A673 (cell line): ENCODE data around the gene ABCC5. TPM values are rescaled to one million over a fixed set of nuclear protein-coding genes. Genes with fewer than 3 reads are reported as not detected.

ENCODE experiments used
- BruUV-seq: library from RNA; stranded (reverse); fragments of 400-500 nt; replicated peaks from 2 replicates; lab custom pipeline; 2021; lab: Mats Ljungman, UMichigan
- CTCF ChIA-PET: fragments of 300-600 bp; sonication (Branson Sonifier 250); formaldehyde crosslinking; loops from one replicate; lab custom pipeline; 2022; ENCODE audit warnings: antibody characterized with exemption; lab: Charles Lee
- POLR2A ChIA-PET: fragments of 300-600 bp; sonication (Branson Sonifier 250); formaldehyde crosslinking; loops from one replicate; lab custom pipeline; 2022; ENCODE audit warnings: antibody characterized with exemption; ENCODE audit not compliant: low non-redundant PET; lab: Charles Lee
- DNase-seq: peaks from one replicate; pipeline ENCODE4 v3.0.0-alpha.2; 2015; ENCODE audit warnings: low spot score
- H3K27ac ChIP-seq: fragments of 200-600 bp; sonication (generic); 2 replicates; pipeline ENCODE4 v1.5.1; 2016; ENCODE audit warnings: mixed run types, low read depth, mild to moderate bottlenecking, mixed read lengths, antibody characterized with exemption, low read length; ENCODE audit not compliant: poor library complexity, severe bottlenecking
- H3K27me3 ChIP-seq: fragments of 200-600 bp; sonication (generic); replicated peaks from 2 replicates; pipeline ENCODE4 v1.6.1; 2017; ENCODE audit warnings: mixed run types, low read depth, mild to moderate bottlenecking, mixed read lengths, antibody characterized with exemption, low read length; ENCODE audit not compliant: insufficient read depth, poor library complexity
- H3K36me3 ChIP-seq: fragments of 200-600 bp; sonication (generic); 2 replicates; pipeline ENCODE4 v1.6.1; 2016; ENCODE audit warnings: mixed run types, mild to moderate bottlenecking, mixed read lengths, antibody characterized with exemption, low read length; ENCODE audit not compliant: insufficient read depth, poor library complexity, severe bottlenecking
- H3K4me1 ChIP-seq: fragments of 200-600 bp; sonication (generic); 2 replicates; pipeline ENCODE4 v1.6.1; 2017; ENCODE audit warnings: mixed run types, mild to moderate bottlenecking, mixed read lengths, antibody characterized with exemption, low read length; ENCODE audit not compliant: insufficient read depth, poor library complexity, severe bottlenecking
- H3K4me3 ChIP-seq: fragments of 200-600 bp; sonication (generic); 2 replicates; pipeline ENCODE4 v1.5.1; 2016; ENCODE audit warnings: low read depth, mixed run types, mild to moderate bottlenecking, mixed read lengths, low read length; ENCODE audit not compliant: poor library complexity, severe bottlenecking
- H3K9me3 ChIP-seq: fragments of 200-600 bp; sonication (generic); 2 replicates; pipeline ENCODE4 v1.6.1; 2016; ENCODE audit warnings: mixed run types, low read depth, mild to moderate bottlenecking, mixed read lengths, antibody characterized with exemption, low read length; ENCODE audit not compliant: poor library complexity, severe bottlenecking
- EZH2 ChIP-seq: fragments of 200-600 bp; sonication (generic); IDR thresholded peaks from 2 replicates; pipeline ENCODE4 v1.6.1; 2017; ENCODE audit warnings: borderline replicate concordance, low read depth, mild to moderate bottlenecking, mixed read lengths, antibody characterized with exemption, low read length; ENCODE audit not compliant: poor library complexity, severe bottlenecking
- intact Hi-C: fragments of 100-400 bp; cut with micrococcal nuclease; formaldehyde crosslinking; loops from one replicate; pipeline ENCODE4 v1.10.0; 2022; ENCODE audit not compliant: unreplicated experiment
- total RNA-seq: library from RNA; stranded (reverse); gene quantifications from 2 replicates; pipeline ENCODE4 v1.2.3, GENCODE V29; 2021
- TF ChIP-seq, protein P1 (sequence below): fragments of 300-800, 200-600 bp; sonication (generic); conservative IDR thresholded peaks from 2 replicates; pipeline ENCODE4 v1.5.1; 2017; ENCODE audit warnings: low read depth, mild to moderate bottlenecking, antibody characterized with exemption, low read length, moderate library complexity, mixed read lengths

ABCC5 gene
- total RNA-seq, 1 experiment from 2014 or later: 32.0 TPM

GRCh38 chr3:183953471-183954070 lies 64.1 kb downstream of the ABCC5 start:
- intact Hi-C loops: no loop called here

DNA sequence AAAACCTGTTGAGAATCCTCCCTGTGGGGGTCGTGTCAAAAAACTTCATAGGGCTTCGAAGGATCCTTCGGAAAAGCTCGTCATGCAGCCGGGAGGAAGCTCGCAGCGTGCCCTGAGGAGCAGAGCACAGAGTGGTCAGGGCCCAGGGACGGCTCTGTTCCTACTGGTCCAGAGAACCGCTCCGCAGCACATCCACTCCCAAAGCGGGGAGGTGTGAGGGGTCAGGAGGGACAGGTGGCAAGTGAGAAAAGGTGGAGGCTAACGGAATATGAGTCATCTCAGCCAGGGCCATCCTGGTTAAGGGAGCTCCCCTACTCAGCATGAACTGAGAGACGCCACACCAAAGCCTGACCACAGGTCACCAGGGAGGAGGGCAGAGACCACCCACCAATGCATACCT lies 66.2 kb downstream of the ABCC5 start:
- ChIA-PET POLR2A (no interaction called here), CTCF (no interaction called here)
- BruUV-seq: no TSS peak

More at GRCh38 chr3:183953471-183954070, 64.1 kb downstream of the ABCC5 start:
- Histone ChIP-seq H3K4me3 (no peak overlapping the region), H3K27me3 (no peaks in the 10 kb centered on the region), H3K4me1 (no peaks in the 10 kb centered on the region), H3K9me3 (no peaks in the 10 kb centered on the region), H3K36me3 (peaks cover 12% of the 10 kb centered on the region), H3K27ac (no peak overlapping the region)
- CTCF ChIA-PET: no interaction called here
- no TSS peak for BruUV-seq
- TF ChIP-seq, protein P1, sequence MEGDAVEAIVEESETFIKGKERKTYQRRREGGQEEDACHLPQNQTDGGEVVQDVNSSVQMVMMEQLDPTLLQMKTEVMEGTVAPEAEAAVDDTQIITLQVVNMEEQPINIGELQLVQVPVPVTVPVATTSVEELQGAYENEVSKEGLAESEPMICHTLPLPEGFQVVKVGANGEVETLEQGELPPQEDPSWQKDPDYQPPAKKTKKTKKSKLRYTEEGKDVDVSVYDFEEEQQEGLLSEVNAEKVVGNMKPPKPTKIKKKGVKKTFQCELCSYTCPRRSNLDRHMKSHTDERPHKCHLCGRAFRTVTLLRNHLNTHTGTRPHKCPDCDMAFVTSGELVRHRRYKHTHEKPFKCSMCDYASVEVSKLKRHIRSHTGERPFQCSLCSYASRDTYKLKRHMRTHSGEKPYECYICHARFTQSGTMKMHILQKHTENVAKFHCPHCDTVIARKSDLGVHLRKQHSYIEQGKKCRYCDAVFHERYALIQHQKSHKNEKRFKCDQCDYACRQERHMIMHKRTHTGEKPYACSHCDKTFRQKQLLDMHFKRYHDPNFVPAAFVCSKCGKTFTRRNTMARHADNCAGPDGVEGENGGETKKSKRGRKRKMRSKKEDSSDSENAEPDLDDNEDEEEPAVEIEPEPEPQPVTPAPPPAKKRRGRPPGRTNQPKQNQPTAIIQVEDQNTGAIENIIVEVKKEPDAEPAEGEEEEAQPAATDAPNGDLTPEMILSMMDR: no peak
- no peak for TF ChIP-seq EZH2
- DNase-seq: no peak
- POLR2A ChIA-PET: no interaction called here

DNA sequence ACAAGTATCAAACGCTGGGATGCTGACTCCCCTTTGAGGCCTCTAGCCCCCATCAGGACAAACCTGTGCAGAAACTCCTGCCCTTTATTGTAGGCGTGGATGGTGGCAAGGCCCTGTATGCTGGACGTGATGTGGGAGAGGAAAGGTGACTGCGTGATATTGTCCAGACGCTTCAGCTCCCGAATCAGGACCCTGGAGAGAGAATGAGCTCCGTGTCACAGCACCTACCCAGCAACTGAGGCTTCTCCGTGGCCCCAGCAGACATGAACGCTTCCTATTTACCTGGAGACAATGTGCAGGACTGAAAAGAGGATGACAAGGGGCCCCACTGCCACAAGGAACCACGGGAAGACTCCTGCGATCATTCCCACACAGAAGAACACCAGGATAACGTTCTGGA lies 68.0 kb downstream of the ABCC5 start:
- H3K27me3 ChIP-seq: no peaks in the 10 kb centered on the region
- intact Hi-C loops: no loop called here
- TF ChIP-seq, protein P1: no peak
- no peak for TF ChIP-seq EZH2
- no peaks in the 10 kb centered on the region for H3K9me3 ChIP-seq
- DNase-seq: no peak
- H3K4me1 ChIP-seq: no peaks in the 10 kb centered on the region
- no peak overlapping the region for H3K4me3 ChIP-seq
- ChIA-PET CTCF (no interaction called here), POLR2A (no interaction called here)
- H3K36me3 ChIP-seq: peaks cover 12% of the 10 kb centered on the region
- BruUV-seq: no TSS peak
- H3K27ac ChIP-seq: no peak overlapping the region

More for the DNA sequence above, 66.2 kb downstream of the ABCC5 start:
- no peaks in the 10 kb centered on the region for H3K9me3 ChIP-seq
- peaks cover 12% of the 10 kb centered on the region for H3K36me3 ChIP-seq
- H3K27me3 ChIP-seq: no peaks in the 10 kb centered on the region
- no peak for DNase-seq
- TF ChIP-seq EZH2: no peak
- TF ChIP-seq, protein P1: no peak
- H3K27ac ChIP-seq: no peak overlapping the region
- H3K4me3 ChIP-seq: no peak overlapping the region
- intact Hi-C loops: no loop called here
- no peaks in the 10 kb centered on the region for H3K4me1 ChIP-seq
